ENCODE data around the gene RASA3.
"Not testable (repeated sequence)": the region's sequence is repeated elsewhere in the genome, so short reads cannot be mapped to it uniquely, and the experiment has no call there.

Gene RASA3

GRCh38 chr13:114132419-114133121, at the start of gene RASA3:
Gene RASA3 (minus strand): TSS chr13:114132623. CDS start chr13:114132489, 134 bp downstream.
- peak; percentile 42 for DNase-seq

GRCh38 chr13:114179087-114179658, 46.8 kb upstream of the RASA3 start, which contains the start of gene CFAP97D2:
Gene CFAP97D2 (plus strand): TSS chr13:114179257. CDS start chr13:114179331, 74 bp downstream.
- no peak for DNase-seq

- DNase-seq: no peak
Measured at GRCh38 chr13:114177245-114178010, 45.0 kb upstream of the RASA3 start.

GRCh38 chr13:114176359-114176902, 44.0 kb upstream of the RASA3 start:
- DNase-seq: not testable (repeated sequence)

- no peak for DNase-seq
Measured at GRCh38 chr13:114174529-114174961, 42.1 kb upstream of the RASA3 start.

- DNase-seq: no peak
Measured at GRCh38 chr13:114173745-114174144, 41.3 kb upstream of the RASA3 start.

GRCh38 chr13:114173272-114173671, 40.8 kb upstream of the RASA3 start:
- no peak for DNase-seq

- no peak for DNase-seq
Measured at GRCh38 chr13:114167885-114168284, 35.5 kb upstream of the RASA3 start.

GRCh38 chr13:114167426-114167825, 35.0 kb upstream of the RASA3 start:
- DNase-seq: no peak

- no peak for DNase-seq
Measured at GRCh38 chr13:114166381-114167131, 34.1 kb upstream of the RASA3 start.

- no peak for DNase-seq
Measured at GRCh38 chr13:114164681-114165429, 32.4 kb upstream of the RASA3 start.

GRCh38 chr13:114164053-114164452, 31.6 kb upstream of the RASA3 start:
- no peak for DNase-seq

GRCh38 chr13:114162533-114162922, 30.1 kb upstream of the RASA3 start:
- no peak for DNase-seq

GRCh38 chr13:114161644-114162532, 29.5 kb upstream of the RASA3 start:
- no peak for DNase-seq

GRCh38 chr13:114161028-114161556, 28.7 kb upstream of the RASA3 start:
- no peak for DNase-seq

- not testable (repeated sequence) for DNase-seq
Measured at GRCh38 chr13:114158869-114159666, 26.6 kb upstream of the RASA3 start.

- DNase-seq: no peak
Measured at GRCh38 chr13:114157869-114158495, 25.6 kb upstream of the RASA3 start.

GRCh38 chr13:114155926-114156883, 23.8 kb upstream of the RASA3 start:
- DNase-seq: no peak

All from NCI-H1048 (cell line).